K562 (cell line): ENCODE results near the gene ASB10. TPM values are rescaled to one million over a fixed set of nuclear protein-coding genes. Genes with fewer than 3 reads are reported as not detected.

Experiments used
- PHF20 ChIP-seq: fragments of 450-650 bp; IDR thresholded peaks from 2 replicates; pipeline ENCODE4 v1.6.1; 2018; ENCODE audit not compliant: partially characterized antibody
- PKNOX1 ChIP-seq: fragments of 450-650 bp; IDR thresholded peaks from 2 replicates; pipeline ENCODE4 v1.6.1; 2016
- SMAD2 ChIP-seq: fragments of 150-350 bp; IDR thresholded peaks from 2 replicates; pipeline ENCODE4 v1.6.1; 2014; ENCODE audit warnings: low read depth, mild to moderate bottlenecking, low read length
- SNRNP70 ChIP-seq: fragments of 200-400 bp; formaldehyde crosslinking; optimal IDR thresholded peaks from 2 replicates; pipeline ENCODE3; 2017; ENCODE audit warnings: low read depth, low read length
- SRSF1 ChIP-seq: fragments of 200-400 bp; formaldehyde crosslinking; IDR thresholded peaks from 2 replicates; pipeline ENCODE4 v1.6.1; 2017; ENCODE audit warnings: mild to moderate bottlenecking, low read depth, low read length, moderate library complexity
- ZKSCAN1 ChIP-seq: fragments of 150-350 bp; IDR thresholded peaks from 2 replicates; pipeline ENCODE4 v1.6.1; 2016; ENCODE audit warnings: low read depth, low read length
- ZNF24 ChIP-seq: fragments of 450-650 bp; IDR thresholded peaks from 2 replicates; pipeline ENCODE4 v1.6.1; 2016
- polyA plus RNA-seq, 8 experiments: library from polyadenylated mRNA; depleted of rRNA in 4 of 8; stranded (reverse) in 5 of 8; unstranded in 3 of 8; fragments of >200 nt; fragmentation: Nextera tagmentation in 2 of 8; fragmentation: Illumina TruSeq in 1 of 8; extraction: Ambion mirVana in 2 of 8; extraction: Trizol in 1 of 8; gene quantifications; 2 replicates each; pipeline versions ENCODE4 v1.2.1 to v1.2.3, GENCODE V29; 2011 to 2014; ENCODE audit warnings: inconsistent platforms in 1 of 8, missing spikeins in 1 of 8
- total RNA-seq, 7 experiments: library from RNA; depleted of rRNA in 6 of 7; stranded (reverse); fragments of >200 nt in 6 of 7; fragmentation: Illumina TruSeq in 2 of 7; extraction: Trizol in 2 of 7; gene quantifications; 2 replicates each; pipeline versions ENCODE4 v1.2.1 to v1.2.3, GENCODE V29; 2011 to 2021; ENCODE audit warnings: low replicate concordance in 1 of 7
- TF ChIP-seq, protein P1 (sequence below): fragments of 450-650 bp; IDR thresholded peaks from 2 replicates; pipeline ENCODE4 v1.6.1; 2016; ENCODE audit warnings: low read depth
- TF ChIP-seq, protein P2 (sequence below), 2 experiments: fragments of 450-650 bp in 1 of 2; IDR thresholded peaks; 2 replicates each; pipeline ENCODE4 v1.6.1; 2011 to 2017; ENCODE audit warnings: low read depth in 2 of 2, antibody characterized with exemption in 1 of 2, borderline replicate concordance in 1 of 2, low read length in 1 of 2, mild to moderate bottlenecking in 1 of 2, mixed read lengths in 1 of 2; ENCODE audit not compliant: control insufficient read depth in 1 of 2

Gene ASB10
- total and polyA plus RNA-seq, 9 of the 15 experiments (the other 6 are each of a cell fraction or from before 2014, with no cell fraction given): not detected

- TF ChIP-seq SNRNP70 (no peak), ZNF24 (no peak), PHF20 (no peak), PKNOX1 (no peak), SMAD2 (no peak), ZKSCAN1 (no peak), SRSF1 (no peak)
- TF ChIP-seq, protein P1, sequence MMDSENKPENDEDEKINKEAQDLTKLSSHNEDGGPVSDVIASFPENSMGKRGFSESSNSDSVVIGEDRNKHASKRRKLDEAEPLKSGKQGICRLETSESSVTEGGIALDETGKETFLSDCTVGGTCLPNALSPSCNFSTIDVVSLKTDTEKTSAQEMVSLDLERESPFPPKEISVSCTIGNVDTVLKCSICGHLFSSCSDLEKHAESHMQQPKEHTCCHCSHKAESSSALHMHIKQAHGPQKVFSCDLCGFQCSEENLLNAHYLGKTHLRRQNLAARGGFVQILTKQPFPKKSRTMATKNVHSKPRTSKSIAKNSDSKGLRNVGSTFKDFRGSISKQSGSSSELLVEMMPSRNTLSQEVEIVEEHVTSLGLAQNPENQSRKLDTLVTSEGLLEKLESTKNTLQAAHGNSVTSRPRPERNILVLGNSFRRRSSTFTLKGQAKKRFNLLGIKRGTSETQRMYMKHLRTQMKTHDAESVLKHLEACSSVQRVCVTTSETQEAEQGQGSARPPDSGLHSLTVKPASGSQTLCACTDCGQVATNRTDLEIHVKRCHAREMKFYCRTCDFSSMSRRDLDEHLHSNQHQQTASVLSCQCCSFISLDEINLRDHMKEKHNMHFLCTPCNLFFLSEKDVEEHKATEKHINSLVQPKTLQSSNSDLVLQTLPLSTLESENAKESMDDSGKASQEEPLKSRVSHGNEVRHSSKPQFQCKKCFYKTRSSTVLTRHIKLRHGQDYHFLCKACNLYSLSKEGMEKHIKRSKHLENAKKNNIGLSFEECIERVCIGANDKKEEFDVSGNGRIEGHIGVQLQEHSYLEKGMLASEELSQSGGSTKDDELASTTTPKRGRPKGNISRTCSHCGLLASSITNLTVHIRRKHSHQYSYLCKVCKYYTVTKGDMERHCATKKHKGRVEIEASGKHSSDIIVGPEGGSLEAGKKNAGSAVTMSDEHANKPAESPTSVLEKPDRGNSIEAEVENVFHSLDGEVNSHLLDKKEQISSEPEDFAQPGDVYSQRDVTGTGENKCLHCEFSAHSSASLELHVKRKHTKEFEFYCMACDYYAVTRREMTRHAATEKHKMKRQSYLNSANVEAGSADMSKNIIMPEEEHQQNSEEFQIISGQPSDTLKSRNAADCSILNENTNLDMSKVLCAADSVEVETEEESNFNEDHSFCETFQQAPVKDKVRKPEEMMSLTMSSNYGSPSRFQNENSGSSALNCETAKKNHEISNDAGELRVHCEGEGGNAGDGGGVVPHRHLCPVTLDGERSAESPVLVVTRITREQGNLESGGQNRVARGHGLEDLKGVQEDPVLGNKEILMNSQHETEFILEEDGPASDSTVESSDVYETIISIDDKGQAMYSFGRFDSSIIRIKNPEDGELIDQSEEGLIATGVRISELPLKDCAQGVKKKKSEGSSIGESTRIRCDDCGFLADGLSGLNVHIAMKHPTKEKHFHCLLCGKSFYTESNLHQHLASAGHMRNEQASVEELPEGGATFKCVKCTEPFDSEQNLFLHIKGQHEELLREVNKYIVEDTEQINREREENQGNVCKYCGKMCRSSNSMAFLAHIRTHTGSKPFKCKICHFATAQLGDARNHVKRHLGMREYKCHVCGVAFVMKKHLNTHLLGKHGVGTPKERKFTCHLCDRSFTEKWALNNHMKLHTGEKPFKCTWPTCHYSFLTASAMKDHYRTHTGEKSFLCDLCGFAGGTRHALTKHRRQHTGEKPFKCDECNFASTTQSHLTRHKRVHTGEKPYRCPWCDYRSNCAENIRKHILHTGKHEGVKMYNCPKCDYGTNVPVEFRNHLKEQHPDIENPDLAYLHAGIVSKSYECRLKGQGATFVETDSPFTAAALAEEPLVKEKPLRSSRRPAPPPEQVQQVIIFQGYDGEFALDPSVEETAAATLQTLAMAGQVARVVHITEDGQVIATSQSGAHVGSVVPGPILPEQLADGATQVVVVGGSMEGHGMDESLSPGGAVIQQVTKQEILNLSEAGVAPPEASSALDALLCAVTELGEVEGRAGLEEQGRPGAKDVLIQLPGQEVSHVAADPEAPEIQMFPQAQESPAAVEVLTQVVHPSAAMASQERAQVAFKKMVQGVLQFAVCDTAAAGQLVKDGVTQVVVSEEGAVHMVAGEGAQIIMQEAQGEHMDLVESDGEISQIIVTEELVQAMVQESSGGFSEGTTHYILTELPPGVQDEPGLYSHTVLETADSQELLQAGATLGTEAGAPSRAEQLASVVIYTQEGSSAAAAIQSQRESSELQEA: no peak
- TF ChIP-seq, protein P2, sequence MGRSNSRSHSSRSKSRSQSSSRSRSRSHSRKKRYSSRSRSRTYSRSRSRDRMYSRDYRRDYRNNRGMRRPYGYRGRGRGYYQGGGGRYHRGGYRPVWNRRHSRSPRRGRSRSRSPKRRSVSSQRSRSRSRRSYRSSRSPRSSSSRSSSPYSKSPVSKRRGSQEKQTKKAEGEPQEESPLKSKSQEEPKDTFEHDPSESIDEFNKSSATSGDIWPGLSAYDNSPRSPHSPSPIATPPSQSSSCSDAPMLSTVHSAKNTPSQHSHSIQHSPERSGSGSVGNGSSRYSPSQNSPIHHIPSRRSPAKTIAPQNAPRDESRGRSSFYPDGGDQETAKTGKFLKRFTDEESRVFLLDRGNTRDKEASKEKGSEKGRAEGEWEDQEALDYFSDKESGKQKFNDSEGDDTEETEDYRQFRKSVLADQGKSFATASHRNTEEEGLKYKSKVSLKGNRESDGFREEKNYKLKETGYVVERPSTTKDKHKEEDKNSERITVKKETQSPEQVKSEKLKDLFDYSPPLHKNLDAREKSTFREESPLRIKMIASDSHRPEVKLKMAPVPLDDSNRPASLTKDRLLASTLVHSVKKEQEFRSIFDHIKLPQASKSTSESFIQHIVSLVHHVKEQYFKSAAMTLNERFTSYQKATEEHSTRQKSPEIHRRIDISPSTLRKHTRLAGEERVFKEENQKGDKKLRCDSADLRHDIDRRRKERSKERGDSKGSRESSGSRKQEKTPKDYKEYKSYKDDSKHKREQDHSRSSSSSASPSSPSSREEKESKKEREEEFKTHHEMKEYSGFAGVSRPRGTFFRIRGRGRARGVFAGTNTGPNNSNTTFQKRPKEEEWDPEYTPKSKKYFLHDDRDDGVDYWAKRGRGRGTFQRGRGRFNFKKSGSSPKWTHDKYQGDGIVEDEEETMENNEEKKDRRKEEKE (IDR thresholded peaks at IDR 0.05; ENCODE audit: borderline replicate concordance in 1 of 2, control insufficient read depth in 1 of 2, low read depth in 2 of 2, low read length in 1 of 2): no peak
These were observed 17.5 kb upstream of the ASB10 start (continued) for GRCh38 chr7:151204383-151205032.
